Ovary (tissue), 3 donors: Measurements from ENCODE around the gene ST6GALNAC3.

ENCODE experiments used
- EP300 ChIP-seq: sonication (generic); formaldehyde crosslinking; IDR thresholded peaks from one replicate; pipeline ENCODE4 v1.6.1; 2017; ENCODE audit warnings: antibody characterized with exemption
- TF ChIP-seq, protein P1 (sequence below), 3 donors: fragments of 450-650 bp in 2 of 3; fragments of 200-600 bp in 1 of 3; IDR thresholded peaks; one replicate each; pipeline versions ENCODE4 v1.5.1 to v1.8.0; 2016 to 2022; ENCODE audit warnings: antibody characterized with exemption in 3 of 3, mild to moderate bottlenecking in 1 of 3
- donor health status: DM: no; HTN: no; CAD: no.

GRCh38 chr1:76129731-76130130 lies 55.2 kb downstream of the ST6GALNAC3 start:
- TF ChIP-seq, protein P1, sequence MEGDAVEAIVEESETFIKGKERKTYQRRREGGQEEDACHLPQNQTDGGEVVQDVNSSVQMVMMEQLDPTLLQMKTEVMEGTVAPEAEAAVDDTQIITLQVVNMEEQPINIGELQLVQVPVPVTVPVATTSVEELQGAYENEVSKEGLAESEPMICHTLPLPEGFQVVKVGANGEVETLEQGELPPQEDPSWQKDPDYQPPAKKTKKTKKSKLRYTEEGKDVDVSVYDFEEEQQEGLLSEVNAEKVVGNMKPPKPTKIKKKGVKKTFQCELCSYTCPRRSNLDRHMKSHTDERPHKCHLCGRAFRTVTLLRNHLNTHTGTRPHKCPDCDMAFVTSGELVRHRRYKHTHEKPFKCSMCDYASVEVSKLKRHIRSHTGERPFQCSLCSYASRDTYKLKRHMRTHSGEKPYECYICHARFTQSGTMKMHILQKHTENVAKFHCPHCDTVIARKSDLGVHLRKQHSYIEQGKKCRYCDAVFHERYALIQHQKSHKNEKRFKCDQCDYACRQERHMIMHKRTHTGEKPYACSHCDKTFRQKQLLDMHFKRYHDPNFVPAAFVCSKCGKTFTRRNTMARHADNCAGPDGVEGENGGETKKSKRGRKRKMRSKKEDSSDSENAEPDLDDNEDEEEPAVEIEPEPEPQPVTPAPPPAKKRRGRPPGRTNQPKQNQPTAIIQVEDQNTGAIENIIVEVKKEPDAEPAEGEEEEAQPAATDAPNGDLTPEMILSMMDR (IDR thresholded peaks at IDR 0.05): no peak
- TF ChIP-seq EP300: no peak
